Heart left ventricle (tissue), 13 donors: ENCODE measurements around the gene ATP6V0E2.

Source experiments
- CTCF ChIP-seq, 12 donors: fragments of 200-600 bp; sonication (generic) in 4 of 12; IDR thresholded peaks; one replicate each; pipeline versions ENCODE4 v1.5.0 to v1.8.0; 2018 to 2022; ENCODE audit warnings: antibody characterized with exemption in 12 of 12, mild to moderate bottlenecking in 5 of 12
- POLR2A ChIP-seq, 2 donors: fragments of 450-650 bp; IDR thresholded peaks; one replicate each; pipeline ENCODE4 v1.6.1; 2017; ENCODE audit warnings: antibody characterized with exemption in 2 of 2, mild to moderate bottlenecking in 2 of 2, moderate library complexity in 2 of 2
- donor health status: ischemic (EF 13 %, LVEDD 7.1; RV severe dilation, severe dysfunction).
- donor health status: DM: no; HTN: yes; CAD: no.
- donor health status: DM: no; HTN: no; CAD: no.
- donor health status: ischemic (EF 25% LVEDD 6.9; RV normal size, moderate dysfunction).
- donor health status: ischemic (EF 25% LVEDD 5.7; RV mildly dilated, moderate dysfunction).
- donor health status: ischemic (EF 35%, LVEDD 5.7; RV mildly dilated, moderate dysfunction).
- donor health status: nonischemic (EF 11% LVEDD 7.7; RV severe dilation, severe dysfunction).
- donor health status: DM: yes; HTN: yes; CAD: no.
- donor health status: PGD.
- donor health status: ischemic (EF 29% LVEDD 5.4; RV normal size, mild dysfunction).
- donor health status: nonischemic (EF 23%, LVEDD 6.1; RV moderate dilation, normal function).

GRCh38 chr7:149883048-149883438, 9.3 kb downstream of the ATP6V0E2 start:
- no peak for TF ChIP-seq POLR2A (IDR thresholded peaks at IDR 0.05)
- TF ChIP-seq CTCF (IDR thresholded peaks at IDR 0.05), result no peak
